H9 (cell line): ENCODE data around the gene CDC42SE1. TPM values are rescaled to one million over a fixed set of nuclear protein-coding genes. Genes with fewer than 3 reads are reported as not detected.

Experiments
- DNase-seq: peaks from one replicate; pipeline ENCODE4 v3.0.0-alpha.2; 2017
- H2AFZ ChIP-seq: one replicate; pipeline ENCODE4 v1.6.1; 2013; ENCODE audit warnings: mild to moderate bottlenecking, low read length, control low read depth, moderate library complexity
- H2AK5ac ChIP-seq: 2 replicates; pipeline ENCODE4 v1.6.1; 2013; ENCODE audit warnings: low read length, control low read depth, mixed read lengths; ENCODE audit not compliant: insufficient read length
- H2BK120ac ChIP-seq: one replicate; pipeline ENCODE4 v1.6.1; 2013; ENCODE audit warnings: low read depth, mild to moderate bottlenecking, low read length, control low read depth, inconsistent platforms; ENCODE audit not compliant: poor library complexity, severe bottlenecking
- H2BK12ac ChIP-seq: 2 replicates; pipeline ENCODE4 v1.6.1; 2013; ENCODE audit warnings: low read length, control low read depth, mixed read lengths, low read depth; ENCODE audit not compliant: insufficient read length
- H2BK15ac ChIP-seq: 2 replicates; pipeline ENCODE4 v1.6.1; 2013; ENCODE audit warnings: low read depth, low read length, control low read depth
- H2BK20ac ChIP-seq: one replicate; pipeline ENCODE4 v1.6.1; 2013; ENCODE audit warnings: low read depth, mild to moderate bottlenecking, low read length, control low read depth, inconsistent platforms; ENCODE audit not compliant: poor library complexity, severe bottlenecking
- H2BK5ac ChIP-seq: 2 replicates; pipeline ENCODE4 v1.6.1; 2013; ENCODE audit warnings: low read length, control low read depth, mixed read lengths; ENCODE audit not compliant: insufficient read length
- H3K14ac ChIP-seq: 2 replicates; pipeline ENCODE4 v1.6.1; 2013; ENCODE audit warnings: low read length, control low read depth; ENCODE audit not compliant: insufficient read depth
- H3K18ac ChIP-seq: 2 replicates; pipeline ENCODE4 v1.6.1; 2013; ENCODE audit warnings: low read depth, mild to moderate bottlenecking, mixed read lengths, low read length, control low read depth; ENCODE audit not compliant: insufficient read length
- H3K23ac ChIP-seq: 2 replicates; pipeline ENCODE4 v1.6.1; 2013; ENCODE audit warnings: low read length, control low read depth, mixed read lengths, low read depth; ENCODE audit not compliant: insufficient read length
- H3K23me2 ChIP-seq: 2 replicates; pipeline ENCODE4 v1.6.1; 2013; ENCODE audit warnings: low read depth, mild to moderate bottlenecking, mixed read lengths, low read length, control low read depth; ENCODE audit not compliant: insufficient read length, poor library complexity, severe bottlenecking
- H3K27ac ChIP-seq: 2 replicates; pipeline ENCODE4 v1.5.1; 2013; ENCODE audit warnings: low read length, control low read depth, mixed read lengths, low read depth; ENCODE audit not compliant: insufficient read length
- H3K27me3 ChIP-seq: 2 replicates; pipeline ENCODE4 v1.6.1; 2013; ENCODE audit warnings: low read length, control low read depth, inconsistent platforms; ENCODE audit not compliant: insufficient read depth
- H3K4ac ChIP-seq: 2 replicates; pipeline ENCODE4 v1.6.1; 2013; ENCODE audit warnings: low read depth, mild to moderate bottlenecking, control low read depth, inconsistent platforms, low read length, moderate library complexity
- H3K4me1 ChIP-seq: 2 replicates; pipeline ENCODE4 v1.6.1; 2013; ENCODE audit warnings: low read length, control low read depth, inconsistent platforms; ENCODE audit not compliant: insufficient read depth
- H3K4me2 ChIP-seq: 2 replicates; pipeline ENCODE4 v1.6.1; 2013; ENCODE audit warnings: low read length, control low read depth, mixed read lengths; ENCODE audit not compliant: insufficient read length, insufficient read depth
- H3K56ac ChIP-seq: 2 replicates; pipeline ENCODE4 v1.6.1; 2013; ENCODE audit warnings: low read depth, mild to moderate bottlenecking, mixed read lengths, low read length, control low read depth; ENCODE audit not compliant: insufficient read length
- H3K79me1 ChIP-seq: 2 replicates; pipeline ENCODE4 v1.6.1; 2013; ENCODE audit warnings: low read depth, mild to moderate bottlenecking, moderate library complexity, low read length, control low read depth, inconsistent platforms; ENCODE audit not compliant: insufficient read depth, poor library complexity, severe bottlenecking
- H3K79me2 ChIP-seq: 2 replicates; pipeline ENCODE4 v1.6.1; 2013; ENCODE audit warnings: low read length, control low read depth, inconsistent platforms; ENCODE audit not compliant: insufficient read depth
- H3K9ac ChIP-seq: 2 replicates; pipeline ENCODE4 v1.6.1; 2013; ENCODE audit warnings: low read length, control low read depth, mixed read lengths; ENCODE audit not compliant: insufficient read length; ENCODE audit errors: extremely low read depth
- H3K9me3 ChIP-seq: one replicate; pipeline ENCODE4 v1.6.1; 2013; ENCODE audit warnings: low read depth, low read length, inconsistent platforms; ENCODE audit not compliant: control insufficient read depth
- H3T11ph ChIP-seq: one replicate; pipeline ENCODE4 v1.6.1; 2013; ENCODE audit warnings: mild to moderate bottlenecking, low read length, control low read depth, inconsistent platforms
- H4K20me1 ChIP-seq: one replicate; pipeline ENCODE4 v1.6.1; 2013; ENCODE audit not compliant: control insufficient read depth, insufficient read length, insufficient read depth
- H4K5ac ChIP-seq: 2 replicates; pipeline ENCODE4 v1.6.1; 2013; ENCODE audit warnings: low read depth, mild to moderate bottlenecking, mixed read lengths, low read length, control low read depth; ENCODE audit not compliant: insufficient read length
- H4K8ac ChIP-seq: replicated peaks from 2 replicates; pipeline ENCODE4 v1.6.1; 2013; ENCODE audit warnings: low read length, control low read depth, mixed read lengths, low read depth; ENCODE audit not compliant: insufficient read length
- H4K91ac ChIP-seq: 2 replicates; pipeline ENCODE4 v1.6.1; 2013; ENCODE audit warnings: low read depth, mild to moderate bottlenecking, moderate library complexity, mixed read lengths, low read length, control low read depth; ENCODE audit not compliant: insufficient read length
- H3K27ac Mint-ChIP-seq, 3 experiments: 2 replicates in 2 of 3; 3 replicates in 1 of 3; pipeline ENCODE4 v1.8.0; 2020 to 2021; ENCODE audit warnings: mixed read lengths in 3 of 3, mild to moderate bottlenecking in 1 of 3, moderate library complexity in 1 of 3
- H3K27me3 Mint-ChIP-seq: 2 replicates; pipeline ENCODE4 v1.8.0; 2021; ENCODE audit warnings: low read depth, mild to moderate bottlenecking, moderate library complexity, mixed read lengths
- H3K36me3 Mint-ChIP-seq, 3 experiments: 2 replicates in 2 of 3; 3 replicates in 1 of 3; pipeline ENCODE4 v1.8.0; 2020 to 2021; ENCODE audit warnings: low read depth in 3 of 3, mixed read lengths in 3 of 3; ENCODE audit not compliant: insufficient read depth in 1 of 3
- H3K4me1 Mint-ChIP-seq, 2 experiments: 2 replicates each; pipeline ENCODE4 v1.8.0; 2020; ENCODE audit warnings: mixed read lengths in 2 of 2
- H3K4me3 Mint-ChIP-seq, 2 experiments: 2 replicates in 1 of 2; 3 replicates in 1 of 2; pipeline ENCODE4 v1.8.0; 2020 to 2021; ENCODE audit warnings: mild to moderate bottlenecking in 2 of 2, mixed read lengths in 2 of 2, moderate library complexity in 1 of 2
- H3K9me3 Mint-ChIP-seq, 2 experiments: 2 replicates in 1 of 2; 3 replicates in 1 of 2; pipeline ENCODE4 v1.8.0; 2020; ENCODE audit warnings: mild to moderate bottlenecking in 2 of 2, mixed read lengths in 2 of 2, moderate library complexity in 1 of 2
- WGBS: extraction: QIAGEN DNeasy Blood & Tissue Kit; methylation state at CpG from one replicate; pipeline ENCODE4 v1.1.7; 2013; ENCODE audit warnings: missing lambda C conversion rate, low lambda C conversion rate, mixed read lengths; ENCODE audit not compliant: insufficient read length; ENCODE audit errors: extremely low coverage; 5-methylcytosine and 5-hydroxymethylcytosine counted together
- total RNA-seq: library from RNA; stranded (reverse); gene quantifications from 2 replicates; pipeline ENCODE4 v1.2.1, GENCODE V29; 2021
- TF ChIP-seq, protein P1 (sequence below): fragments of 200-600 bp; sonication (generic); conservative IDR thresholded peaks from 3 replicates; pipeline ENCODE4 v1.8.0; 2021; ENCODE audit warnings: antibody characterized with exemption, mild to moderate bottlenecking

The CDC42SE1 gene
- total RNA-seq, 1 experiment from 2014 or later: 87.3 TPM

DNA sequence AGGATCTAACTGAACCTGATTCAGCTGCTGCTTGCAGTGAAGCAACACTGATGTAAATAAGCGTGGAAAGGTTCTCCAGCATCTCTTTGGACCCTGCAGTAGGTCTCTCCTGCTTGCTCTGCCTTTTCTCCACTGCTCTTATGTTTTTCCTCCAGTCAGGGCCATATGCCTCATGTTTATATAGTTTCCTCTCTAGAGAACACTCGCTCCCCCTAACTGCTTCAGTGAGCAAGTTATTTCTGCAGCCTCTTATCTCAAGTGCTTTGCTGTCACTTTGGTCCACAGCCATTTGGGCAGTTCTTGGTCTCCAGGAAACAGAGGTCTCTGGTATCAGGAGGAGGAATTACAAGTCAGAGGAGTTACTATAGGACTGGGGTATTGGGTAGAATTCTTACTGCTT is 45.9 kb downstream of the CDC42SE1 start:
- Histone ChIP-seq H3K14ac (no peak overlapping the region), H3T11ph (no peak overlapping the region), H2BK15ac (no peak overlapping the region), H2BK20ac (no peak overlapping the region), H4K91ac (no peak overlapping the region), H4K8ac (no peak overlapping the region), H3K18ac (no peak overlapping the region), H3K79me1 (no peaks in the 10 kb centered on the region), H3K4me2 (no peak overlapping the region), H3K4ac (no peak overlapping the region), H4K20me1 (no peaks in the 10 kb centered on the region), H4K5ac (no peak overlapping the region), H3K4me1 (no peaks in the 10 kb centered on the region; the same call in 1 of the 2 replicates), H2BK12ac (no peak overlapping the region), H2AK5ac (no peak overlapping the region), H3K23ac (no peak overlapping the region), H2BK5ac (no peak overlapping the region), H3K23me2 (peaks cover 7% of the 10 kb centered on the region), H2AFZ (no peak overlapping the region), H3K27me3 (no peaks in the 10 kb centered on the region), H3K27ac (no peak overlapping the region), H3K9me3 (no peaks in the 10 kb centered on the region), H3K56ac (no peak overlapping the region), H3K79me2 (no peaks in the 10 kb centered on the region; the same call in 1 of the 2 replicates), H3K9ac (no peak overlapping the region), H2BK120ac (no peak overlapping the region)
- no peak for DNase-seq
- Mint-ChIP-seq H3K36me3 (peaks cover 3 to 8% (median 5%) of the 10 kb centered on the region in 3 experiments; a peak in 6 of 7 replicates), H3K27me3 (no peaks in the 10 kb centered on the region), H3K4me3 (no peak overlapping the region), H3K4me1 (peaks cover 7 to 8% of the 10 kb centered on the region in 2 experiments), H3K27ac (no peak overlapping the region), H3K9me3 (no peaks in the 10 kb centered on the region; a peak in 1 of 5 replicates)
- WGBS: no CpG with 5 or more reads among the region's 2 CpGs
- TF ChIP-seq, protein P1, sequence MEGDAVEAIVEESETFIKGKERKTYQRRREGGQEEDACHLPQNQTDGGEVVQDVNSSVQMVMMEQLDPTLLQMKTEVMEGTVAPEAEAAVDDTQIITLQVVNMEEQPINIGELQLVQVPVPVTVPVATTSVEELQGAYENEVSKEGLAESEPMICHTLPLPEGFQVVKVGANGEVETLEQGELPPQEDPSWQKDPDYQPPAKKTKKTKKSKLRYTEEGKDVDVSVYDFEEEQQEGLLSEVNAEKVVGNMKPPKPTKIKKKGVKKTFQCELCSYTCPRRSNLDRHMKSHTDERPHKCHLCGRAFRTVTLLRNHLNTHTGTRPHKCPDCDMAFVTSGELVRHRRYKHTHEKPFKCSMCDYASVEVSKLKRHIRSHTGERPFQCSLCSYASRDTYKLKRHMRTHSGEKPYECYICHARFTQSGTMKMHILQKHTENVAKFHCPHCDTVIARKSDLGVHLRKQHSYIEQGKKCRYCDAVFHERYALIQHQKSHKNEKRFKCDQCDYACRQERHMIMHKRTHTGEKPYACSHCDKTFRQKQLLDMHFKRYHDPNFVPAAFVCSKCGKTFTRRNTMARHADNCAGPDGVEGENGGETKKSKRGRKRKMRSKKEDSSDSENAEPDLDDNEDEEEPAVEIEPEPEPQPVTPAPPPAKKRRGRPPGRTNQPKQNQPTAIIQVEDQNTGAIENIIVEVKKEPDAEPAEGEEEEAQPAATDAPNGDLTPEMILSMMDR: no peak
